GM21381 (cell line): ENCODE data around the gene MIER2.

Experiments used
- ATAC-seq: cut with Tn5 transposase; IDR thresholded peaks from one replicate; pipeline ENCODE4 v1.9.1; 2021; ENCODE audit warnings: mild to moderate bottlenecking, moderate library complexity; ENCODE audit not compliant: unreplicated experiment

MIER2 gene

DNA sequence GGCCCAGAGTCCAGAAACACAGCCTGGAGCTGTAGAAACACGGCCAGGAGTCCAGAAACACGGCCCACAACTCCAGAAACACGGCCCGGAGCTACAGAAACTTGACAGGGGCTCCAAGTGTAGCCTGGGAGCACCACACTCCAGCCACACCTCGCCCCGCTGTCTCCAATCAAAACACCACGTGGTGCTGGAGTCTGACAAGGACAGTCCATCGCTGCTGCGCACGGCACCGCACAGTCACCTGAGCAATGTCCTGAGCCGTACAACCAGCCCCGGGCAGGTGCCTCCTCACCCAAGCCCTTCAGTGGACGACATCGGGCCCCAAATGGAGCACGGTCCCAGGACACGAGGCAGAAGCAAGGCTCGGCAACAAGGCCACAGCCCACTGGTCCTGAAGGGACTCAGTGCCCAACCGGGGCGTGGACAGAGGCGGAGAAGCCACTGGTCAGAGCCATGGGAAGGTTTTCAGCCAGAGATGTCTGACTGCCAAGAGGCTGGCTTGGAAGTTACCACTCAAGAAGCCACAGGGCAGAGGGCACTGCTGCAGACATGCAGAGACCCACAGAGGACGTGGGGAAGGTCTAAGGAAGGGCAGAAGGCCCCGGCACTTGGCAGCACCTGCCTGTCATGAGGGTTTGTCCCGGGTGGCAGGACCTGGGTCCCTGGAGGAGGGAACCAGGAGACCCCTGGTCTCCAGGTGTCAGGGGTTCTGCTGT, 33.7 kb downstream of the MIER2 start:
- ATAC-seq, result no peak

DNA sequence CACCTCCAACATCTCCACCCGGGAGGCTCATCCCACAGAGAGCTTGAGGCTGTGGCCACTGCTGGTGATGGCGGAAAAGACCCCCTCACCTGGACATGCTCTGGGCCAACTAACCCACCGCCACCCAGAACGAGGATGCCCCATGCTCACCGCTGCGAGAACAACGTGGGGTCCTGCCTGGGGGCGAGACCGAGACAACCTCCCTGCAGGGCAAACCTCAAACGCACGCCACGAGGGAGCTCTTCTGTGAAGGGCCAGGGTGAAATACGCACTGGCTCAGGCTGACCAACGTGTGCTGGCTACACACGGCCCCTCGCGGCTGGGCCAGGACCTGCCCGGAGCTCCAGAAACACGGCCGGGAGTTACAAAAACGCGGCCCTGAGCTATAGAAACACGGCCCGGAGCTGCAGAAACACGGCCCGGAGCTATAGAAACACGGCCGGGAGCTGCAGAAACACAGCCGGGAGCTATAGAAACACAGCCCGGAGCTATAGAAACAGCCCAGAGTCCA, 34.4 kb downstream of the MIER2 start:
- no peak for ATAC-seq

DNA sequence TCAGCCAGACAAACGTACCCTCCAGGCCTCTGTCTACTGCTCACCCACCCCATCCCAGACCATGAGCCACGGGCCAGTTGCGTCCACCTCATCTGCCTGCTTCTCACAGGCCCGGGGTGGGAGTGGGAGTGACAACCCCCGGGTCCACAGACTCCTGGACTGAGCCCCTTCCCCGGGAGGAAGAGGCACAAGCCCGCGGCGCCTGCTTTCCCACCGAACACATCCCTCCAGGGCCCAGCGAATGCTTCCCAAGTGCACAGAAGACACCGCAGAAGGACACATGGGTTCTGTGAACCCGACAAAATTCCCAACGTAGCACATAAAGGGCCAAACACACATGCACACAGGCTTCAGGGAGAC, 35.4 kb downstream of the MIER2 start:
- no peak for ATAC-seq

DNA sequence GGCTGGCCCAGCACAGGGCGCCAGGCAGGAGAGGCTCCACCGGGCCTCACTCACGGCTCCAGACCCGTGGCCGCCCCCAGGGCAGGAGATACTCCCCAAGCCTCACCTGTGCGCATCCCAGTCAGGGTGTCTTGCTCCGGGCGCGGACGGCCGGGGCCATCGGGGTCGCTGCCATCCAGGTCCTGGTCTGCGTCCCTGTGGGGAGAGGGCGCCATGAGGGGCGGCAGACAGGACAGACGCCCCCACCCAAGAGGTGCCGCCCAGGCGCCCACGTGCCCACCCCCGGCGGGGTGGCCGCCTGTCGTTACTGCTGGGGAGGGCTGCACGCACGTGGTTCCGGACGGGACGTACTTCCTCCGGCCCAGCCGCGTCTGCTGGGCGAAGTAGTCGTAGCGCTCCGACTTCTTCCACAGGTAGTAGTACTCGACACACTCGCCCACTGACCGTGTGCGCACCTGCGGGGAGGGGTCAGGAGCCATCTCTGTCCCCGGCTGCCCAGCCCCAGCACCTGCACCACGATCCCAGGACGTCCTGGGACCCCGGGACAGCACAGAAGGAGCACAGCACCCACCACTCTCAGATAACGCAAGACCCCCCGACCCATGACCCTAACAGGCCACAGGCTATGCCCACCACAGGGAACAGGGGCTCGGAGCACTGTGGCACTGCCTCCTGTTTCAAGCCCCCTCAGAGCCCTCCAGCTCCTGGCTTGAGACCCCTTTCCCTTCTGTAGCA, 36.0 kb downstream of the MIER2 start:
- ATAC-seq, result no peak

DNA sequence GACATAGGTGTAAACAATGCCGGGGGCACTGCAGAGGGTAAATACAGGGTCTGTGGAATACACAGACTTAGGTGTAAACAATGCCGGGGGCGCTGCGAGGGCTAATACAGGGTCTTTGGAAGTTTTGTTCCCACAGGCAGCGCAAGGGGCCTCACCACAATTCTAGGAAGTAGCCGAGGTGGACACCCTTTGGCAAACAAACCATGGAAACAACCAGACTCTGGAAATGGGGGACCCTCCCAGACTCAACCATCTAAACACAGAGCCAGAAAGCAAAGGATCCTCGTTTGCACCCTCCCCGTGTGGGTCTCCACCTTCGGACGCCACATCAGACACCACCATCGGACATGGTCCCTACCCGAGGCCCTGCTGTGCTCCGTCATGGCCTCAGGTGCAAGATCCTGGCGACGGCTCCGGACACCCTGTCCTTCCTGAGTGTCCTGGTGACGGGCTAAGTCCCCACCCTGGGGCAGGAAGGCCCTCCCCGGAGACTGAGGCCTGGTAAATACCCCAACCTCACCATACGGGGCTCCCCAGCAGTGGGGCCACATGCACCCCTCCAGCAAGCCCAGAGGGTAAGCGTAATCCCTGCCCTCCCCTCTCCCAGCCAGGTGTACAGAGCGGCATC, 36.7 kb downstream of the MIER2 start:
- no peak for ATAC-seq

DNA sequence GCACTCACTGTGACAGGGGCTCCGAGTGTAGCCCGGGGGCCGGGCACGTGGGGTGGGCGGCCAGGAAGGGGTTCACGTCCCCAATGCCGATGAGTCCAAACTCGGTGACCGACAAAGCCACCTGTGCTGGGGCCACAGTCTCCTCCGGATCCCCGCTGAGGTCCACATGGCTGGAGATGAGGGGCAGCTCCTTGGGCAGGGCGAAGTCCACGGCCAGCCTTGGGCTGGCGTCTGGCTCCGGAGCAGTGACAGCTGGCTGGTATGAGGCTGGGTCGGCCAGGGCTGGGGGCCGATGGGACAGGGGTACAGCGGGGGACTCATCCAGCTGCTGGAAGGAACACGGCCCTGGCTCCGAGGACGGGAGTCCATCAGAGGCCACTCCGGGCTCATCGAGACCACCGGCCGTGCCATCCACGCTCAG, 37.5 kb downstream of the MIER2 start:
- ATAC-seq, result no peak

DNA sequence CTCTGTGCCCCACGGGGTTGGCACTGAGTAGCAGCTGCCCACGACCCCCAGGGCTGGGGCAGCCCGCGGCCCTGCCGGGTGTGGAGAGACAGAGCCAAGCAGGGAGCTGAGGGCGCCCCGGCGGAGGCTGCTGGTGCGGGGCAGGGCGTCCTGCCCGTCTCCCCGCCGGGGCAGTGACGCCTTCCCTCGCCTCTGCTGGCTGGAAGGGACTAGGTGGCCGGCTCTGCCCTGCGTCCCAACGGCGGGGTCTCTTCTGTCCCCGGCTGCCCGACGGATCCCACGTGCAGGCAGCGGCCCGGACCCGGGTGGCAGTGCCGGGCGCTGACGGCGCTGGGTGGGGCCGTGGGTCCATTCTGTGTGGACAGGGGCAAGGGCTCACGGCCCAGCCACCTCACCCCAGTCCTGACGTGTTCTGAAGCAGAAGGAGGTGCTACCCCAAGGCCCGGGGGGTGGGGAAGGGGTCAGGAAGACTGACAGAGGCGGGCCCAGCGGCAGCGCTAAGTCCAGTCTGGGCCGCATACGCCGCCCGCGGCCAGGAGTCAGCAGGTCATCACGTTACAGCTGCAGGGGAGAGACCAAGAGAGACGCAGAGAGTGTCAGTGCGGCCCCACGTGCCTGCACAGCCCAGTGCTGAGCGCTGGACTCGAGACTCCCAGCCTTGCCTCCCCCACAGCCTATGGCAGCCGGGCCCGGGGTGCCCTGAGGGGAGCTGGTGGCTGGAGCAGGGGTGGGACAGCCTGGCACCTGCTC, 38.3 kb downstream of the MIER2 start:
- ATAC-seq, result no peak

DNA sequence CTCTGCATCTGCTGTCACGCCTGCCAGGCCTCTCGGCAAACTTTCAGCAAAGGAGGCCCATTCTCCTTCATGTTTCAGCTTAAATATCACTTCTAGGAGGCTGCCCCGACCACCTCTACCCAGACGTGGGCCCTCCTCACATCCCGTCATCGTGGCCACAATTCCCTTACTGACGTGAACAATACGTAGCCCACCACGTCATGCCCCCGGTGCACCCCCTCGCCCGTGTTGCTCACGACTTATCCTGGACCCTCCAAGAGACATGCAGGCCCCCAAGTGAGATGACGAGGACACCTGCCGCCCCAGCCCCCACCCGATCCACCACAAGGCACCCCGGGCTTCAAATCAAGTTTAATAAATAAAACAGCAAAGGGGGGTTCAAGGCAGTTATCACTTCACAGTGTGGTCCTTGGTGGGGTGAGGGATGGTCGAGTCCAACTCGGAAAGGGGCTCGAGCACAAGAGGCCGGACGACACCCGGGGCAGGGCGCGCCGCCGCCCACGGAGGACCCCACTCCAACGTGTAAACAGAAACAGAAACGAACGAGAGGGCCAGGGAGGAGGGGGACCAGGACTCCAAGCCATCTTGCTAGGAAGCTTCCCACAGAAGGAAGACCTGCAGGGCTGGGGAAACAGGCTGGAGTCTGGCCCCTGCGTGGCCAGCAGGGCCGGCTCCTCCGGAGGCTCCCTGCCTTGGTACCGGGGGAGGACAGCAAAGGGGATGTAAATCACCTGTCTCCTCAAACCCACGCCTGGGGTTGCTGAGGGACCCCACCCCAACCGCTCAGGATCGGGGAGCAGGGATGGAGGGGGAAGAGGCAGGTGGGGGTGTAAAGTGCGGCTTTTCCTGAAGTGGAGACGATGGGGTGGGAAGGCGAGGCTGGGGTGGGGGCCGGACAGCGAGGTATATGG, 39.1 kb downstream of the MIER2 start:
- no peak for ATAC-seq

DNA sequence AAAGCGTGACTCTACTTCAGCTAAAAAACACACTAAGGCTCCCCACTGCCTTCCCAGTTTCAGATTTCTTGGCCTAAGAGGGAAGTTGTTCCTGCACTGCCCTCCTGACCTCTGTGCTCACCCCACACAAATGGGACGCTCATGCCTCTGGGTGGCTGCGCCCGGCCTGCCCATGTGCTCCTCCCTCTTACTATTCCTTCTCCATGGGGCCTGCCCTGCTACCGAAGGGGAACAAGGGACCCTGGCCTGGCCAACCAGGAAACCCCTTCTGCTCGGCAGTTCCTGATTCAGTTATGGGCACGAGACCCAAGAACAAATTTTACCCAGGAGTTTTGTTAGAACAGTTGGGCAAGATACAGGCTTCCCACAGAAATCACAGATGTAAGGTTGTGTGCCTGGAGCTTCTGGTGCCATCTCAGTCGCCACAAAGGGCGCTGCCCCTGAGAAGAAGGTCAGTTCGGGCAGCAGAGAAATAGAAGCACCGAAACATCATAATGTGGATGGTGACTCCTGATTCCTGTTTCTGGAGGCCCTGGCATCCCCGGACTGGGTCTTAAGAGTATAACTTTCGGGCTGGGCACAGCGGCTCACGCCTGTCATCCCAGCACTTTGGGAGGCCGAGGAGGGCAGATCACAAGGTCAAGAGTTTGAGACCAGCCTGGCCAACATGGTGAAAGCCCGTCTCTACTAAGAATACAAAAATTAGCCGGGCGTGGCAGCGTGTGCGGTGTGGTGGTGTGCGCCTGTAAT, 47.9 kb downstream of the MIER2 start:
- ATAC-seq, result no peak

DNA sequence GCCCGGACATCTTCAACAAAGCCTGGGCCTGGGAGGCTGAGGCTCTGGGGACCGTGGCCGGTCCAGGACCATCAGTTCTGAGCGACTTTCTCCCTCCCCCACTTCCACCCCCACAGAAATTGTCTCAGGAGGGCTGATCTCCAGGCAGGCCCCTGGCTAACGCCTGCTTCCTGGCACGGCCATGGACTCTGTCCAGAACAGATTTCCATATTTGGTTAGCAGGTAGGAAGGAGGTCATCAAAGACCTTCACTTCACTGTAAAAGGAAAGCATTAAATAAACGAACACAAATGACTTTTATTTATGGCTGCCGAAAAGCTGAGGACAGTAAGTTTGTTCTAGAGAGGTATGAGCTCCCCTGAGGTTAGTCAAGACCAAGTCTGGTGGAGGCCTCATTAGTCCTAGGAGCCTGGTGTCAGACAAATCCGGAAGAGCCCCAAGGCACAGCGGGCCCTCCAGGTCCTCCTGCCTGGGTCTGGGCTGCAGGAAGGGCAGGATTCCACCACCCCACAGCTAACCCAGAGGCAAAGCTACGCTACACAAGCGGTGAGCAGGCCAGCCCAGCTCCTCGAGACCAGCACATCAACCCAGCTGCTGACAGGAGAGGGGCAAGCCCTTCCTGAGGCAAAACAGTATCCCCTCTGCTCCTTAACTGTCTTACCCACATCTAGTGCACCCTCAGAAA, 48.8 kb downstream of the MIER2 start:
- no peak for ATAC-seq

DNA sequence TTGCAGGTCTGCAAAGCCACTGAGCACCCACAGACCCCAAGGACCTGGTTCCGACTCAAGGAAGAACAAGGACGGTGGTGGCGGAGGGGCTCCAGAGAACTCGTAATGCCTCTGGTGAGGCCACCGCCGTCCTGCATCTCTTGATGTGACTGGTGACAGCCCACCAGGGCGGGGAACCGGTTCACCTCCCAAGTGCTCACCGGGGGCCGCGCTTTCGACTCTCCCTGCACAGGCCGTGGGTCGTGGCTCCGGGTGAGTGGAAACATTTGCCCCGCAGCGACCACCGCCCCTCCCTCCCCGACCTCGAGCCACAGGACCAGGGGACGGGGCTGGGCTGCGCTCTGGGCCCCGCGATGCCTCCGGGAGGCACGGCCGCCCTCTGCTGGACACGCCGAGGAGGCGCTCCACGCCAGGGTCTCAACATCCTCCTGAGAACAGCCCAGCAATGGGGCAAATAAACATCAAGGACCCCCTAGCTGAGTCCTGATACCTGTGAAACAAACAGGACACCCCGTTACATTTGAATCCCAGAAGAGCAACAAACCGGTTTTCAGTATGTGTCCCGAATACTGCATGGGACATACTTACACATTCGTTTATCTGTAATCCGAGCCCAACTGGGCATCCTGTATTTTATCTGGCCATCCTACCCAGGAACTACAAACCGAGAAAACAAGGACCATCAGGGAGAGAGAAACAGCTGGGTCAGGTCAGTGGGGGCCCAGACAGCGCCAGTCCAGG, 49.5 kb downstream of the MIER2 start:
- ATAC-seq, result no peak

DNA sequence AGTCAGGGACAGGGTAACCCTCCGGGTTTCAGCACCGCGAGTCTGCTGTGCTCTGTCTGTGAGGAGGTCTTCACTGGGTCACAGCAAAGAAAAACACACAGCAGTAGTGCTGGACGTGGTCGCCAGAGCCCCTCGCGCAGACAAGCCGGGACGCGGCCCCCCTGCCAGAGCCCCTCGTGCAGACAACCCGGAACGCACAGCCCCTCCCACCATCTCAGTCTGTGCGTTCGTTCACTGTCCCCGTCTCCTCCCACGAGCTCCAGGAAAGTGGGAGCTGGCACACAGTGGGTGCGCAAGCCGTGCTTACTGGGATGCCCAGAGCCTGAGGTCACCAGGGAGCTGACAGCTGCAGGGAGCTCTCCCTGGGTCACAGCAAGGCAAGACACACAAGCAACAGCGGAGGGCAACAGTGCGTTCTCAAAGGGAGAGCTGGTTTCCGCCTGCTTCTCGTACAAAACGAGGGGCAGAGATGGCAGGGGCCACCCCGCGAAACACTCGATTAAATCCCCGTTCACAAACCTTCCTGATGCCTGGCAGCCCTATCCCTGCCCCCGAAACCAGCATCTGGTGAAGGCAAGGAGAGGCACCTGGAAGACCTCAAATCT, 50.2 kb downstream of the MIER2 start:
- no peak for ATAC-seq

DNA sequence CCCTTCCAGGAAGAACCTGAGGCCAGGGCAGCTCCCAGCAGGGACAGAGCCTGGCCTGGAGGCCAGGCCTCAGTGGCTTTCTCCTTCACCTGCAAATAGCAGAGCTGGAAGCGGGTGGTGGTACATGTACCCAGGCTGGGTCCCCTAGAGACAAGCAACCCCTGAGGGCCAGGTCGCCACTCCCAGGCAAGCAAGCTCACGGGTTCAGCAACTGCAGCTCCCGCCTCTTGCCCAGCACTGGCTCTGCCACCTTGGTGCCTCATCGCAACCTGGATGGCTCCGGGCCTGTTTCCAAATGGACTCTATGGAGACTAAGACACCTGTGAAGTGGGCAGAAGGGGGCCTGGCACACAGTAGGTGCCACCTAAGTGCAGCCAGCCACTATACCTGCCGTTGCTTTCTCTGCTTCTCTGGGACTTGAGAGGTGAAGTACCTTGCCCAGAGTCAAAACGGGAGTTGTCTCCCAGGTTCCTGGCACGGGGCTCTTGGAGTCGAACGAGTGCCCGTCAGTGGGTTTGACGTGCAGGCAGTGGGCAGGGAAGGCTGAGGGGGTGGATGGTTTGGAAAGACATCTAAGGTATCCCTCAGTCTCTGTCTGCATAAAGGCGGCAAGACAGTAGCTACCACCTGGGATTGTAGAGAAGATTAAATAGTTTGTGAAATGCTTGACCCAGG, 51.0 kb downstream of the MIER2 start:
- no peak for ATAC-seq

DNA sequence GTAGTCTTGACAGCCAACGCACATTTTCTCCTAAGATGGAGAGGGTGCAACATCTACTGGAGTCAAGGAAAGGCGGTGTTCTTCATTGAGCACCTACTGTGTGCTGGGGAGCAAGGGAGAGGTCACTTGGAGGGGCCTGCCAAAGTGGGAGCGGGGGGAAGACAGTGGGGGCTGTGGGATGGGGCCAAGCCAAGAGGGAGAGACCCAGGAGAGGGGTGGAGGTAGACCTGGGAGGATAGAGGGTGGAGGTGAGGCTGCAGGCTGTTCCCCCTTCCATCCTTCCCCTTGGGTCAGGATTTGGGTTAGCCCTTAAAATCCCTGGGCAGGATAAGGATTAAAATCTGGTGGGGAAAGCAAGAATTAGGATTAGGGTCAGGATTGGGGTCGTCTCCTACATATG, 51.6 kb downstream of the MIER2 start:
- ATAC-seq, result no peak

DNA sequence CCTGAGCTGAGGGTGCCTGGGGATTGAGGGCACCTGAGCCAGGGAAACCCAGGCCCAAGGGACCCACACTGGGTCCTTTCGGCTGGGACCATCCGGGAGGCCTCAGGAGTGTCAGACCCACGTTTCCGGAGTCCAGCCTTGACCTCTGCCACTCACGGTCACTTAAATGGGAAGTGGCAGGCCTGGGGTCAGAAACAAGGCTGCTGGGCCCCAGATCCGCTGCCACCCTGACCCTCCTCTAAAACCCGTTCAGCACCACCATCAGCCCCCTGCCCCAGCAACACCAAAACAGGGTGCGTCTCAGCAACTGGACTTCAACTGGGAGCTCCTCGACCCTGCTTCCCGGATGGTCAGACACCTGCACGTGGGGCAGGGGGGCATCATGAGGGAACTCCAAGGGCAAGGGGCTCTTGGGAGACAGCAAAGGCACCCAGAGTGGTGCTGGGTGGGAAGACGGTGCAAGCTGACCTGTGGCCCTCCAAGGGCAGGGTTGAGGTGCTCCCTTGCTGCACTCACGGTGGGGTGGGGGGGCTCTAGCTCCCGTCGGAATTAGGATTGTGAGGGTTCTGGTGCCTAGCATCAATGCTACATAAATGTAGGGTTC, 52.2 kb downstream of the MIER2 start:
- no peak for ATAC-seq

DNA sequence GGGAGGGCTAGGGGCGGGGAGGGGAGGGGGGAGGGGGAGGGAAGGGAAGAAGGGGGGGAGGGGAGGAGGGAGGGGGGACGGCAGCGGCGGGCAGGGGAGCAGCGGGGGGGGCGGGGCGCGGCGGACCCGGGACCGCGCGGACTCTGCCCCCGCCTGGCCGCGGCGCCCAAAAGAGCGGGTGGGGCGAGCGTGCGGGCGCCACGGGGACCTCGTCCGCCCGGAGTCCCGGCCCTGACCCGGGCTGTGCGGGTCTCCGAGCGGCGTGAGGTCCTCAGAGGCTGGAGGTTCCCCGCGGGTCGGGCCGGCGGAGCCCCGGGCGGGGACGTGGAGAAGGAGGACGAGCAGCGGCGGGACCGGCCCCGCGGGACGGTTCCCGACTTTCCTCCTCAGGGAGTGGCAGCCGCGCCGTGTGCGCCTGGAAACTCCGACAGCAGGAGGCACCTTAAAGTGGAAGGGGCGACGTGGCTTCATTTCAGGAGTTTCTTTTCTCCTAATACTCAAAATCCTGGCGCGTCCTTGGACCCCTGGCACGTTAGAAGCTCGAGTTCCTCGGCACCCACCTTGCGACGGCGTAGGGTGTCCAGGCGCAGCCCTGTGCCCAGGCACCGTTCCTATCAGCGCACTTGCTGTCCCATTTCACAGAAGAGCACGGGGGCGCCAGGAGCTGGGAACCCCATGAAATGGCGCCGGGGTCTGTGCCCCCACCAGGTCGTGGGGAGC, 52.9 kb downstream of the MIER2 start:
- ATAC-seq, result no peak
